Activated CD8-positive, alpha-beta memory T cell treated with anti-CD3 and anti-CD28 coated beads for 36 hours (primary cell): ENCODE results near the gene MDM4. TPM values are rescaled to one million over a fixed set of nuclear protein-coding genes. Genes with fewer than 3 reads are reported as not detected.

ENCODE experiments used
- CTCF ChIA-PET: fragments of 350-600 bp; sonication (Branson Sonifier 250); formaldehyde crosslinking; loops from one replicate; lab custom pipeline; 2021; ENCODE audit warnings: antibody characterized with exemption; lab: Charles Lee
- POLR2A ChIA-PET: fragments of 350-600 bp; sonication (Branson Sonifier 250); formaldehyde crosslinking; loops from one replicate; lab custom pipeline; 2021; ENCODE audit warnings: antibody characterized with exemption; lab: Charles Lee
- total RNA-seq, 2 experiments: library from RNA; stranded (reverse); gene quantifications; one replicate each; pipeline ENCODE4 v1.2.3, GENCODE V29; 2021

The MDM4 gene, protein sequence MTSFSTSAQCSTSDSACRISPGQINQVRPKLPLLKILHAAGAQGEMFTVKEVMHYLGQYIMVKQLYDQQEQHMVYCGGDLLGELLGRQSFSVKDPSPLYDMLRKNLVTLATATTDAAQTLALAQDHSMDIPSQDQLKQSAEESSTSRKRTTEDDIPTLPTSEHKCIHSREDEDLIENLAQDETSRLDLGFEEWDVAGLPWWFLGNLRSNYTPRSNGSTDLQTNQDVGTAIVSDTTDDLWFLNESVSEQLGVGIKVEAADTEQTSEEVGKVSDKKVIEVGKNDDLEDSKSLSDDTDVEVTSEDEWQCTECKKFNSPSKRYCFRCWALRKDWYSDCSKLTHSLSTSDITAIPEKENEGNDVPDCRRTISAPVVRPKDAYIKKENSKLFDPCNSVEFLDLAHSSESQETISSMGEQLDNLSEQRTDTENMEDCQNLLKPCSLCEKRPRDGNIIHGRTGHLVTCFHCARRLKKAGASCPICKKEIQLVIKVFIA
- 10 to 100 TPM; 64.5 to 66.4 TPM for total RNA-seq

DNA sequence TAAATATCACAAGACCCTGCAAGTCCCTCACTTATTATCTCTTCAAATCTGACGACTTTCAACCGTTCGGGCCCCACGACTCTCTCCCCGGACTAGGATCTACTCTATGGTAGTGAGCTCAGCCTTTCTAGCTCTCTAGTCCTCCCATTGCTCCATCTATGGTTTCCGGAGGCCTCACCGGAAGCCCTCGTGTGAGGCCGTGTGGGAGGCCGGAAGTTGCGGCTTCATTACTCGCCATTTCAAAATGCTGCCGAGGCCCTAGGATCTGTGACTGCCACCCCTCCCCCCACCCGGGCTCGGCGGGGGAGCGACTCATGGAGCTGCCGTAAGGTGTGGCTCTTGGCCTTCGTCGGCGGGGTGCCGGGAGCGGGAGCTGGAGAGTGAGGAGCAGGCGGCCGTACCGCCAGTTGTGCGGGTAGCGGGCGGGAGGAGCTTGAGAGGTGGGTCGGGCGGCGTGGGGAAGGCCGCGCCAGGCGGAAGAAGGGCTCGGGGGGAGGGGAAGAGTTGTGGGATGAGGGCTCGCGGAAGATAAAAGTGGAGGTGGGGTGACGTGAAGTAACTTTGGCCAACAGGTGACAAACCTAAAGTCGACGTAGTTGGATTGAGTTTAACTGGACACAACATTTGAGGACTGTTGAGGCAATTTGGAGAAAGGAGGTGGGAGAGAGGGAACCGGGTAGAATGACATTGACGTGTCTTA, at the start of gene MDM4:
TSS of gene MDM4 (plus strand) at position 227 of the 700 bp plus-strand sequence. CDS start 9,113 bp downstream, outside the sequence.
- ChIA-PET CTCF (interaction anchor here (0.7 to 2.5 kb wide), 8 partner anchors 9 to 1195 kb away, joined by 3 to 33 read pairs (median 4); no protein-coding TSS in a partner anchor), POLR2A (interaction anchor here (0.6 to 2.3 kb wide), 8 partner anchors 10 to 896 kb away, joined by 3 to 48 read pairs (median 4); partner anchors contain the start of gene PIK3C2B)

DNA sequence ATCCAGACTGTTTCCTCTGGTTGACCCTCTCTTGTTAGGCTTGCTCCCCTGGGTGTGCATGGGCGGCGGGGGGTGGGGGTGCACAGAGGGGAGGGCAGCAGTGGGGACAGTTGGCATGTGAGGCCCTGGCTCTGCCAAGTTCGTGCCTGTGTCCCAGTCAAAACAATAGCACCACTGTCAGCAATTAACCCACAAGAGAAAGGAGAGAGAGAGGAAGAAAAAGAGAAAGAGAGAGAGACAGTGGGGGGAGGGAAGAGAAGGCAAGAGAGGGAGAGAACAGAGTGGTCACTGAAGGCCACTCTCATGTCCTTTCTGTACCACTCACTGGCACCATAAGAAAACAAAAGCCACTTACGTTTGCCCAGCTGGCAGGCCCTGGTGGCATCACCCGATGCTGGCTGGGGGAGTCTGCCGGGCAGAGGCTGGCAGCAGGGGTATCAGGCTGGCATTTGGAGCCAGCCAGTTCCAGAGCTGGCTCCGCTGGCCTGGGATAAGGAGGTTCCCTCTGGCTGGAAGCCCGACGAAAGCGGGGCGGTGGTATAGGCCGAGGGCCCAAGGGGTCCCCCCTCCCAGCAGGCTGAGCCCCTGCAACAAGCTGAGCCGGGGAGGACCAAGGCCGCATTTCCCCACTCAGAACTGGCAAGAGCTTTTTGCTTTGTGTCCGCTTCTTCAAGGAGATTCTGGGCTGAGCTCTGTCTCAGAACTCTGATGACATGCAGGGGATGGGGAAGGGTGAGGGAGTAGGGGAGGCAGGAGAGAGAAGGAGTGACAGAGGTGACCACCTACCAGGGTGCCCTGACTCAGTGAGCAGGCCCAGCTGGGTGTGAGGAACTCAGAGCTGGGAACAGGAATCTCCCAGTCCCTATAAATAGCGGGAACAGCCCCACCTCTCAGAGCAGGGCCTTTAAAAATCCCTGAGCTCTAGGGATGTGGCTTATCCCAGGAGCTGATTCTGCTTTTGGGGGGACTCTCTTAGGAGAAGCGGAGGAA, 49.5 kb upstream of the MDM4 start:
- ChIA-PET CTCF (interaction anchor here (1.6 to 27.3 kb wide), 2 partner anchors 12 to 33 kb away, joined by 4 to 397 read pairs; partner anchors contain the start of gene PIK3C2B), POLR2A (interaction anchor here (1.2 kb wide), 1 partner anchor 28 kb away, joined by 4 read pairs; the partner anchor contains the start of gene PIK3C2B)

DNA sequence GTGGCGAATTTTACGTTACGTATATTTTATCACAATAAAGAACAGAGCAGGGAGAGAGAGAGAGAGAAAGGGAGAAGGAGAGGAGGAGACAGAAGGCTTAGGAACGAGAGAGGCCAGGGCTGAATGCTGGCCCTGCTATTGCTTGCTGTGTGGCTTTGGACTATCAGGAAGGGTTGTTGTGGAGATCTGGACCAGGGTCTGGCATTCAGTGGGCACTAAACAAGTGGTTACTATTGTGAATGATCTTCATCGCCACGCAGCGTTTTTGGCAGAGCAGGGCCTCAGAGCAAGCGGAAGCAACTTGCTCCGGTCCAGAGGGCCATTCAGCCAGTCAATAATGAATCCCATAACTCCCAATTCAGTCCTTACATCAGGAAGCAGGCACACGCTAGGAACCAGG, 48.0 kb upstream of the MDM4 start:
- ChIA-PET POLR2A (no interaction called here), CTCF (interaction anchor here (1.6 kb wide), 1 partner anchor 10 kb away, joined by 4 read pairs; no protein-coding TSS in a partner anchor)

DNA sequence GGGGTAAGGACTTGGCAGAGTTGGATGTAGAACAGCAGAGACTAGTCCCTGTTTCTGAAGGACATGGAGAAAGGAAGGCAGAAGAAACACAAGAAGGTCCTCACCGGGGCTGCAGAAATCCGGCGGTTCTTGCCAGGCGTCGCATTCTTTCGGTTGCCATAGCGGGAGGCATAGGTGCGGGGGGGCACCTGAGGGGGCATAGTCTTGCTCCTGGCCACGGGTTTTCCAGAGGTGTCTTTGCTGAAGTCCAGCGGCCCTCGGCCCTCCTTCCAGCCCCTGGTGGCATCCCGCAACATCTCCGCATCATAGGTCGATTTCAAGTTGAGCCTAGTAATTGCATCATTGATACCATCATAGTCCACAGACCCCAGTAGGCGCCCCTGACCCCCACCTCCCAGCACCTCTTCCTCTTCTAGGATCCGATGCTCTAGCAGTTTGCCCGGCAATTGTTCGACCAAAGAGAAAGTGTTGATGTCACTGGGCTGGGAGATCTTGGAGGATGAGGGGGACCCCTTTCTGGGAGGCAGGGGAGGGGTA, 47.4 kb upstream of the MDM4 start:
- POLR2A ChIA-PET: no interaction called here
- CTCF ChIA-PET: no interaction called here

DNA sequence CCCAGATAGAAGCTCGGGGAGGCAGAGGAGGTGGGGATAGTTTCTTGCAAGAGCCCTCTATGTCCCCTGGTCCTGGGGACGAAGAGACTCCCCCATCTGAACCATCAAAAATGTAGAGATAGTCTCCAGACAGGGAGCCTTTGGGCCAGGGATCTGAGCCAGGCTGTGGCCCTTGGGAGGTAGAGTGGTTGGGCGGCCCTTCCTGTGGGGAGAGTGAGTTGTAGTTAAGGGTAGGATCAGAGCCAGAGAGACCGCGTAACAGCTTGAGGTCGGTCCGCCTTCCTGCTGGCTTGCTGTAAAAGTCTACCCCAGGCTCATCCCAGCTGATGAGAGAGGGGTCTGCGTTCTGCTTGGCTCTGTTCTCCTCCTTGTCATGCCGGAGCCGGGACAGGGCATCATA, 46.9 kb upstream of the MDM4 start:
- CTCF ChIA-PET: no interaction called here
- POLR2A ChIA-PET: no interaction called here

DNA sequence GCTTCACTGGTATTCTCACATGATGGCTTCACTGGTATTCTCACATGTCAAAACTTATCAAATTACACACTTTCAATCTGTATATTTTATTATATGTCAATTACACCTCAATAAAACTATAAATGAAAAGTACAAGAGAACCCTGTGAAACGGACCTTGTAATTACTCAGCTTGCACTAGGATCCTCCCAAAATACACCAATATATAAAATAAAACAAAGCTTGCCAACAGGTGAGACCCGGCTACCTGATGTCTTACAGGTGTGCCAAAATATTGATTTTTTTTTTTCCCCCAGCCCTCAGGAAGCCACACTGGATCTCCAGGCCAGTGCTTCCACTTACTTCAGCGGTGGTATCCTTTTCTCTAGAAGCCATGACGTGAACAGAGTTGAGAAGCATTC, 44.5 kb upstream of the MDM4 start:
- ChIA-PET CTCF (no interaction called here), POLR2A (no interaction called here)

DNA sequence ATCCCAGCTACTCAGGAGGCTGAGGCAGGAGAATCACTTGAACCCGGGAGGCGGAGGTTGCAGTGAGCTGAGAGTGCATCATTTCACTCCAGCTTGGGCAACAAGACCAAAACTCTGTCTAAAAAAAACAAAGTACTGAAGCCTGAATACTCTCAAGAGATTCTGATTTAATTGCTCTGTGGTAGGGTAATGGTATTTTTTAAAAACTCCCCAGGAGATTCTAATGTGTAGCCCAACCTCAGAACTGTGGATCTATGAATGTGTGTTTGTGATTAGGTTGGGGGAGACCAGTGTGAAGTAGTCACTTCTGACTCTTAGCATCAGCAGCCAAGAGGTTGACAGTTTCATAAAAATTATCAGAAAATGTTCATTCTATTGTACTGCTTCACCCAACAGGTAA, 43.5 kb upstream of the MDM4 start:
- POLR2A ChIA-PET: no interaction called here
- CTCF ChIA-PET: interaction anchor here (1.3 kb wide), 1 partner anchor 27 kb away, joined by 3 read pairs; no protein-coding TSS in a partner anchor

DNA sequence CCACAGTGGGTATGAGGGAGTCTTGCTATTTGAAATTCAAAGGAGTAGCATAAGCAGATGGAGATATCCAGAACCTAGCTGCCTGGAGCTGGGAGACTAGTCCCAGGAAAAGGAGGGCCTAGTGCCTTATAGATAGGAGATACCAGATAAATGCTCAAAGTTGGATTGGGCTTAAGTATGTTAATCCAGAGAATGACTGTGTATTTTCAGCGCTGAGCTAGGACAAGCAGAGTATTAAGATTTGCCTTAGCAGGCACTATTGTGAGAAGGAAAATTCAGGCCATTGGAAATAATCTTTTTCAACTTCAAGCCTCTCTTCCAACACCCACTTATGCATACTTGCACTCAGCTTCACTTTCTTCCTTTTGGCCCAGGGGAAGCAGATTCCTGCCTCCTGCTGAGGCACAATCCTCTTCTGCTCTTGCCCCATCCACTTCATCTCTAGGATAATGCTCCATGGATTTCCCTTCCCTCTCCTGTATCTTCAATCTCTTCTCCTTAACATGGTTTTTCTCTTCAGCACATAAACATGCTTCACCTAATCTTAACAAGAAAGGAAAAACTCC, 42.7 kb upstream of the MDM4 start:
- ChIA-PET CTCF (interaction anchor here (0.6 to 2.2 kb wide), 5 partner anchors 27 to 289 kb away, joined by 3 to 6 read pairs (median 3); no protein-coding TSS in a partner anchor), POLR2A (no interaction called here)

DNA sequence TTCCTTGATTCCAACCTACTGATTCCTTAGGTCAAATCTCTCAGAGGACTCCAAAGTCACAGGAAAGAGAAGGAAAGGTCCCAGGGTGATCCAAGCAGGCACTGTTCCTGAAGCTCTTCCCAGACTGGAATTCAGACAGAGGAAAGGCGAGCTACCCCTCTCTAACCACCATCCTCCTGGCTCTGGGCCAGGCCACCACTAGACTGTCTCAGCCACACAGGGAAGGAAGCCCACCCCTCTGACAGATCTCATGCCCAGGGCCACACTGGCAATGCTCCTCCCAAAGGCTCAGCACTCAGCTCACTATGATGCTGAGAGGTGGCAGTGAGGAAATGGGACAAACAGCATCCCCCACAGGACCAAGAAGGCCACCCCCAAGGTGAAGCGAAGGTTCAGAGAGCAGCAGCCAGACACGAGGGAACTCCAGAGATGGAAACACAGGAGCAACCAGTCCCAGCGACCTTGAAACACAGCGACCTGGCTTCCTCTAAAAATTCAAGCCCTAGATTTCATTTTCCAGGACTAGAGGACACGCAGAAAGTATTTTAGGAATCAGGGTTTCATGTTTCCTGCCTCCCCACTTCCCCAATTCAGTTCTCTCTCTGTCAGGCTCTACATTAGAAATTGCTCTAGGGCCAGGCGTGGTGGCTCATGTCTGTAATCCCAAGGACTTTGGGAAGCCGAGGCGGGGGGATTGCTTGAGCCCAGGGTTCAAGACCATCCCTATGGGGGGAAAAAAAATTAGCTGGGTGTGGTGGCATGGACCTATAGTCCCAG, 40.4 kb upstream of the MDM4 start:
- CTCF ChIA-PET: interaction anchor here (1.0 to 2.2 kb wide), 2 partner anchors 27 to 32 kb away, joined by 3 to 6 read pairs; no protein-coding TSS in a partner anchor

DNA sequence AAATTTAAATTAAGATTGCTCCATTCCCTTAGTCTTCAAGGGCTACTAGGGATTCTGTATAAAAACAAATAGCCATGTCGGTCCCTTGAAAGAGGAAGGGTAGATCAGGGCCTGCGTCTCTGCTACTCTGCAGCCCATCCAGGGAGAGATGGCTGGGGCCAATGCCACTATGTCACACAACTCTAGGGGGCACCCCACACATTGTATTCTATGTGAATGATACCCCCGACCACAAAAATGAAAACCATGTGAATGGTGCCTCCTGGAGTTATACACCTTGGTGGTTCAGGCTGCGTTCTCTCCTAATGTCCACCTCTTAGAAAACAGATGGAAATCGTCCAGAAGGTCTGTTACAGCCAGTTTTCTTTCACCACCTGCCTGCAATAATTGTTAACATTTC, 39.6 kb upstream of the MDM4 start:
- CTCF ChIA-PET: no interaction called here
- POLR2A ChIA-PET: no interaction called here

More for the DNA sequence above, 40.4 kb upstream of the MDM4 start:
- POLR2A ChIA-PET: interaction anchor here (0.6 kb wide), 1 partner anchor 18 kb away, joined by 4 read pairs; the partner anchor contains the start of gene PIK3C2B

DNA sequence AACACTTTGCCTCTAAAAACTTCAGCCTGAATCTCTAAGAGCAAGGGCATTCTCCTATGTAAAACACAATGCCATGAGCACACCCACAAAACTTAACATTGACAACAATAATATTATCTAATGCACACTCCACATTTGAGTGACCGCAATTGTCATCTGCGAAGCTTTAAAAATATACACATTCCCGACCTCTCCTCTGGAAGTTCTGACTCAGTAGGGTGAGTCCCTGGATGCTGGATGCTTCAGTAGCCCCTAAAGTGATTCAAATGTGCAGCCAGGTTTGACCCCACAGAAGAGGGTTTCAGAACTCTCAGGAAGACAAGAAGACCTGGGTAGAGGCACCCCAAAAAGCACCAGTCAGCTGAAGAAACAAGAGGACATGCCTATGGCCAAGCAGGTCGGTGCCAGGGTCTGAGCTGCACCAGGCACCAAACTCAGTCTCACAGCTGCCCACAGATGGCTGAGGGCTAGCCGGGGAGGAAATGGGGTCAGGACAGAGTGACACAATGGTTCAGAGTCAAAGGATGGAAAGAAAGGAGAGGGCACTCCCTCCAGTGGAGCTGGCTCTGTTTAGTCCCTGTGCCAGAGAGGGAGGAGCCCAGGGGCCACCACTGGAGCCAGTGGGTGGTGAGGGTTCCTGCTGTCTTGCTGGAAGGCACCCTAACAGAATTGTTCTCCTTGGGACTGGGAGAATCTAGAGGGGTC, 39.0 kb upstream of the MDM4 start:
- POLR2A ChIA-PET: no interaction called here
- CTCF ChIA-PET: no interaction called here

DNA sequence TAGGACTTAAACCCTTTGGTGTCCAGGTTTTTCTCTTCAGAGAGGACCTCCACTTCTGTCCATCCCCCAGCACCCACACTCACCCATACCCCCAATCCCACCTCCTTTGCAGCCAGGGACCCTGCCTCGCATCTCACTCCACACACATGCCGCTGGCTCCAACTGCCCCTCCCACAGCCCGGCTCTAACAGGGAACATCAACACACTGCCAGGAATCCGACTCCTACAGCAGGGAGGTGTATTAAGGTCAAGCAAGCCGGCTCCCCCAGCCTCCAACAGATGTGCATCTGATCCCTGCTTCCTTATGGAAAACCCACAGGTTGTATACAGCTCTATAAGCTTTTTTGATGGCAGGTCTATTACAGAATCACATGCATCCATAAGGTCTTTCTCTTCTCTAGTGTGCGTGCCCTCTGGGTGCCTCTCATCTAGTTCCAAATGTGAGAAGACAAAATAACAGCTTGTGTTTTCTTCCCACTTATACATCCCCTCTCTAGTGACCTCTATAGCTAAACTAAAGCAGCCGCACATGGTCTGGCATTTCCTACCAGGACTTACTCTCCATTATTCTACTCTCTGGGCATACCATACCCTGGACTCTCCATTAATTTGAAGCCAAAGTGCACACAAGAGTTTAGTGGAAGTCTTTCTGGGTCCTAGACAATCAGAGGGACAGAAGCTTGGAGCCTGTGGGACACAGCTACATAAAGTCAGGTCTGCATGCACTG, 37.9 kb upstream of the MDM4 start:
- ChIA-PET POLR2A (no interaction called here), CTCF (interaction anchor here (0.6 to 2.5 kb wide), 6 partner anchors 9 to 129 kb away, joined by 3 to 6 read pairs (median 4); partner anchors contain the start of gene MDM4)

DNA sequence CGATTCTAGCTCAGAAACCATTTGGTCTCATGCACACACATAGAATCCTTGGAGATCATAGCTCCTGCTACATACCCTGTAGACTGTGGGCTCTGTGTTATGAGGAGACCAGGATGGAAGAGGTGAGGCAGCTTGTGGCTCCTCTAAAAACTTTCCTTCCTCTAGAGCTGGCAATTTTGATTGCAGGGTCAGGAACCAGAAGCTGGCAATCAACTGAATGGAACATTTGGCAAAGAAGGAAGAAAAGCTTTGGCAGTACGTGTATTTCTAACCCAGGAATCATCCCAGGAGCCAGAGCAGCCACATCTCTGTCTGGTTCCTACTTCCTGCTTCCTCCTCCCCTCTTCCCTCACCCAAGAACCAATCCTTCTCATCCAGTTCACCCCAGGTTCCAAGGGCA, 37.3 kb upstream of the MDM4 start:
- CTCF ChIA-PET: interaction anchor here (0.6 to 2.5 kb wide), 5 partner anchors 9 to 129 kb away, joined by 3 to 6 read pairs (median 4); no protein-coding TSS in a partner anchor
- POLR2A ChIA-PET: no interaction called here

DNA sequence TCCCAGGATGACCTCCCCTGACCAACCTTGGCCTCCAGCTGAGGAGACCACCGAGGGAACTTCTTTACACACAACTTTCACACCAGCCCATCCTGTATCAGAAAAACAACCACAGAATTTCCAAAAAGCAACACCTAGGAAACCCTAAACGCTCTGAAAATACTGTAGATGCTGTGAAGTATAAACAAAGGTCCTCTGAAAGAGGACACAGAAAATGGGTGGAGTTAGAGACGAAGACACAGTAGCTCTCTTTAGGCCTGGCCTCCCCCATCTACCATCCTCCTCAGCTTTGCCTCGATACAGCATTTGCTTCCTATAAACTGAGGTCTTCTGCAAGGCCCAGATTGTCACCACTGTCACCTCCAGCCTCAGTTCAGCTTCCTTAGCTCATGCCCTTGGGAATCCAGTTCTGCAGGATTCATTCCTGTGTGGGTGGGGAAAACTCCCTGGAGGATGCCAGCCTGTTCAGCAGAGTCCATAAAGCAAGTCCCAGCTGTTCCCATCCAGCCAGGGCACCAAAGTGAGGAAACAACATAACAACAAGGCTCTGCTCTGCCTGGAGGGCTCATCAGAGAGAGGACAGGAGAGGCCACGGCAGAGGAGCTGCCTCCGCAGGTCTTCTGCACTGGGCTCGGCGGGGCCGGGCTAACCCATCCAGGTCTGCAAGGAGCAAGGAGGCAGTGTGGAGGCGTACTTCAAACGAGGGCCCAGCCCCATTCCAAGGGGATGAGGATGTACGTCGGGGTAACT, 36.6 kb upstream of the MDM4 start:
- ChIA-PET POLR2A (no interaction called here), CTCF (interaction anchor here (1.0 to 2.5 kb wide), 4 partner anchors 8 to 27 kb away, joined by 3 to 6 read pairs (median 4); no protein-coding TSS in a partner anchor)

DNA sequence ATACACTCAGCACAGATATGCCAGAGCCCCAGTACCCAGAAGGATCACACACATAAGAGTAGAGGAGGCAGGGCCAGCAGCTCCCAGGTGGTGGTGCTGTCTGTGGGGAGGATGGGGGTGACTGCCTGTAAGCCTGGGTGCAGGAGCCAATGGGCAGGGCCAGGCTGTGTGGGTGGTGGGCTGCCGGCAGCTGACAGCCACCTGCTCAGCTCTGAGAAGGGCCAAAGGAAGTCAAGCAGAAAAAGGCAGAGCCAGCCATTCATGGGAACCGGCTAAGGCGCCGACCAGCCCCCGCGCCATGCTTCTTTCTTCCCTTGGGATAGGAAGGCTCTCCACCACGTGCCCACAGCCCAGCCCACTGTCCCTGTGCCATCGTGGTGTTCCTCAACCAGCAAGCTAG, 35.7 kb upstream of the MDM4 start:
- CTCF ChIA-PET: interaction anchor here (0.6 to 2.5 kb wide), 3 partner anchors 12 to 48 kb away, joined by 3 to 6 read pairs (median 5); no protein-coding TSS in a partner anchor
- POLR2A ChIA-PET: no interaction called here
